ENCODE data around the gene AKAP8L. TPM values are rescaled to one million over a fixed set of nuclear protein-coding genes. Genes with fewer than 3 reads are reported as not detected.

The AKAP8L gene, protein sequence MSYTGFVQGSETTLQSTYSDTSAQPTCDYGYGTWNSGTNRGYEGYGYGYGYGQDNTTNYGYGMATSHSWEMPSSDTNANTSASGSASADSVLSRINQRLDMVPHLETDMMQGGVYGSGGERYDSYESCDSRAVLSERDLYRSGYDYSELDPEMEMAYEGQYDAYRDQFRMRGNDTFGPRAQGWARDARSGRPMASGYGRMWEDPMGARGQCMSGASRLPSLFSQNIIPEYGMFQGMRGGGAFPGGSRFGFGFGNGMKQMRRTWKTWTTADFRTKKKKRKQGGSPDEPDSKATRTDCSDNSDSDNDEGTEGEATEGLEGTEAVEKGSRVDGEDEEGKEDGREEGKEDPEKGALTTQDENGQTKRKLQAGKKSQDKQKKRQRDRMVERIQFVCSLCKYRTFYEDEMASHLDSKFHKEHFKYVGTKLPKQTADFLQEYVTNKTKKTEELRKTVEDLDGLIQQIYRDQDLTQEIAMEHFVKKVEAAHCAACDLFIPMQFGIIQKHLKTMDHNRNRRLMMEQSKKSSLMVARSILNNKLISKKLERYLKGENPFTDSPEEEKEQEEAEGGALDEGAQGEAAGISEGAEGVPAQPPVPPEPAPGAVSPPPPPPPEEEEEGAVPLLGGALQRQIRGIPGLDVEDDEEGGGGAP
- total RNA-seq, result 10 to 100 TPM; 83.1 to 88.8 TPM

DNA sequence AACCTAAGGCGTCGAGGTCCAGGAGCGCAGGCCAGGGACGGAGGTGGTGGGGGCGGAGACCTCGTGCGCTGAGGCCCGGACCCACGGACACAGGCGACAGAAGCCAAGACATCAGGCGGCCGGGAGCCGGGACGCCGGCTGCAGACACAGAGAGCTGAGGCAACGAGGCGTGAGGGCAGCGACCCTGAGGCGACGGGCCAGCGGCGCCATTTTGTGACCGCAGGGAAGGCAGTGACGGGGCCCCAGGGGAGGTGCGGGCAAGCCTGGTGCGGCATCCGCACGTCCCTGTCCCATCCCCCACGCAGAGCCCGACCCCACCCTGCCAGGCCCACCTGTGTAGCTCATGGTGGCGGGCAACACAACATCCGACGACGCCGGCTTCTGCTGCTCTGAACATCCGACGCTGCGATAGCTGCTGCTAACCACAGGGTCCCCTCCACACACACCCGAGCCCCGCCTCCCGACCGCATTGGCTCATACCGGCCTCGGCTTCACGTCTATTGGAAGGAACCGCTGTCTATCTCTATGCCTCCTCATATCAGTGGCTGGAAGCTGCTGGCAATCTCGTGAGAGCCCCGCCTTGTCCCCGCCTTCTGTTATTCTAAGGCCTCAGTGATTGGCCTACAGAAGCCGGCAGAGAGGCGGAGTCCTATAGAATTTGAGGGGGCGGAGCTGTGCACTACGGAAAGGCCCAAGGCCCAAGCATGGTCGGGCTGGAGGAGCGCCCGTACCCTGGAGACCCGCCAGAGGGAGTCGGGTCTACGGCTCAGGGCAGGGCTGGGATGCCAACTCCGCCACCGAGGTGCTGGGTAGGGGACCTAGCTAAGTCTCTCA lies at the start of gene AKAP8L:
Gene AKAP8L (minus strand): TSS at position 410 of the 834 bp plus-strand sequence. CDS start 65 bp downstream, at position 345.
- H3K36me3 Mint-ChIP-seq (ENCODE audit: low read depth), result peaks cover 36% of the 10 kb centered on the region
- peaks cover 4% of the 10 kb centered on the region for H3K9me3 Mint-ChIP-seq

DNA sequence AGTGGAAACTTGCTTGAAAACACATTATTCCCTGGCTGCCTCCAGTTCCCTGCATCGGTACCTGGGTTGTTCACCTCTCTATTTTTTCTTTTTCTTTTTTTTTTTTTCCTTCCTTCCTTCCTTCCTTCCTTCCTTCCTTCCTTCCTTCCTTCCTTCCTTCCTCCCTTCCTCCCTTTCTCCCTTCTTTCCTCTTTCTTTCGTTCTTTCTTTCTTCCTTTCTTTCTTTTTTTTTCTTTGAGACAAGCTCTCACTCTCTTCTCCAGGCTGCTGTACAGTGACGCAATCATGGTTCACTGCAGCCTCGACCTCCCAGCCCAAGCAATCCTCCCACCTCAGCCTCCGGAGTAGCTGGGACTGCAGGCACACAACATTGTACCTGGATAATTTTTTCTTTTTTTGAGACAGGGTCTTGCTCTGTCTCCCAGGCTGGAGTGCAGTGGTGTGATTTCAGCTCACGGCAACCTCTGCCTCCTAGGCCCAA lies 49.0 kb upstream of the AKAP8L start:
- peaks cover 49% of the 10 kb centered on the region for H3K4me1 Mint-ChIP-seq (ENCODE audit: low read depth)
- intact Hi-C loops (cut with micrococcal nuclease), result loop anchor here (5.0 kb wide), 1 partner anchor 90 kb away; no protein-coding TSS in a partner anchor
- no peaks in the 10 kb centered on the region for H3K9me3 Mint-ChIP-seq
- peaks cover 19% of the 10 kb centered on the region for H3K36me3 Mint-ChIP-seq (ENCODE audit: low read depth)
- H3K27ac Mint-ChIP-seq, result peak overlapping the region; percentile 96
- DNase-seq, result no peak
- TF ChIP-seq, protein P1, sequence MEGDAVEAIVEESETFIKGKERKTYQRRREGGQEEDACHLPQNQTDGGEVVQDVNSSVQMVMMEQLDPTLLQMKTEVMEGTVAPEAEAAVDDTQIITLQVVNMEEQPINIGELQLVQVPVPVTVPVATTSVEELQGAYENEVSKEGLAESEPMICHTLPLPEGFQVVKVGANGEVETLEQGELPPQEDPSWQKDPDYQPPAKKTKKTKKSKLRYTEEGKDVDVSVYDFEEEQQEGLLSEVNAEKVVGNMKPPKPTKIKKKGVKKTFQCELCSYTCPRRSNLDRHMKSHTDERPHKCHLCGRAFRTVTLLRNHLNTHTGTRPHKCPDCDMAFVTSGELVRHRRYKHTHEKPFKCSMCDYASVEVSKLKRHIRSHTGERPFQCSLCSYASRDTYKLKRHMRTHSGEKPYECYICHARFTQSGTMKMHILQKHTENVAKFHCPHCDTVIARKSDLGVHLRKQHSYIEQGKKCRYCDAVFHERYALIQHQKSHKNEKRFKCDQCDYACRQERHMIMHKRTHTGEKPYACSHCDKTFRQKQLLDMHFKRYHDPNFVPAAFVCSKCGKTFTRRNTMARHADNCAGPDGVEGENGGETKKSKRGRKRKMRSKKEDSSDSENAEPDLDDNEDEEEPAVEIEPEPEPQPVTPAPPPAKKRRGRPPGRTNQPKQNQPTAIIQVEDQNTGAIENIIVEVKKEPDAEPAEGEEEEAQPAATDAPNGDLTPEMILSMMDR (IDR thresholded peaks at IDR 0.05), result no peak
- peak overlapping the region; percentile 34 for H3K4me3 Mint-ChIP-seq
- ChIA-PET CTCF (interaction anchor here (1.2 to 7.5 kb wide), 8 partner anchors 11 to 87 kb away, joined by 3 to 42 read pairs (median 4); partner anchors contain the start of genes AKAP8L and PGLYRP2), POLR2A (interaction anchor here (0.7 to 1.8 kb wide), 8 partner anchors 12 to 88 kb away, joined by 3 to 7 read pairs (median 4); no protein-coding TSS in a partner anchor)
- ATAC-seq, result no peak
- H3K27me3 Mint-ChIP-seq, result no peaks in the 10 kb centered on the region

More for the DNA sequence above, at the start of gene AKAP8L:
- ATAC-seq (peak; percentile 97), DNase-seq (peak; percentile 100)
- H3K27ac Mint-ChIP-seq, result peak within 1 kb of the TSS; percentile 99
- H3K4me3 Mint-ChIP-seq, result peak within 1 kb of the TSS; percentile 98
- POLR2A ChIA-PET, result interaction anchor here (0.6 to 6.5 kb wide), 24 partner anchors 9 to 1901 kb away, joined by 3 to 89 read pairs (median 5); partner anchors contain the start of genes AKAP8, RASAL3 and WIZ
- peaks cover 36% of the 10 kb centered on the region for H3K4me1 Mint-ChIP-seq (ENCODE audit: low read depth)
- intact Hi-C loops (cut with micrococcal nuclease), result loop anchor here (2.0 to 5.0 kb wide), 2 partner anchors 44 to 138 kb away; partner anchors contain the start of gene RASAL3
- TF ChIP-seq, protein P1 (IDR thresholded peaks at IDR 0.05), result peak; percentile 87
- no peaks in the 10 kb centered on the region for H3K27me3 Mint-ChIP-seq
- CTCF ChIA-PET, result interaction anchor here (0.6 to 6.7 kb wide), 42 partner anchors 9 to 327 kb away, joined by 3 to 138 read pairs (median 5); partner anchors contain the start of genes AKAP8, BRD4 and WIZ

DNA sequence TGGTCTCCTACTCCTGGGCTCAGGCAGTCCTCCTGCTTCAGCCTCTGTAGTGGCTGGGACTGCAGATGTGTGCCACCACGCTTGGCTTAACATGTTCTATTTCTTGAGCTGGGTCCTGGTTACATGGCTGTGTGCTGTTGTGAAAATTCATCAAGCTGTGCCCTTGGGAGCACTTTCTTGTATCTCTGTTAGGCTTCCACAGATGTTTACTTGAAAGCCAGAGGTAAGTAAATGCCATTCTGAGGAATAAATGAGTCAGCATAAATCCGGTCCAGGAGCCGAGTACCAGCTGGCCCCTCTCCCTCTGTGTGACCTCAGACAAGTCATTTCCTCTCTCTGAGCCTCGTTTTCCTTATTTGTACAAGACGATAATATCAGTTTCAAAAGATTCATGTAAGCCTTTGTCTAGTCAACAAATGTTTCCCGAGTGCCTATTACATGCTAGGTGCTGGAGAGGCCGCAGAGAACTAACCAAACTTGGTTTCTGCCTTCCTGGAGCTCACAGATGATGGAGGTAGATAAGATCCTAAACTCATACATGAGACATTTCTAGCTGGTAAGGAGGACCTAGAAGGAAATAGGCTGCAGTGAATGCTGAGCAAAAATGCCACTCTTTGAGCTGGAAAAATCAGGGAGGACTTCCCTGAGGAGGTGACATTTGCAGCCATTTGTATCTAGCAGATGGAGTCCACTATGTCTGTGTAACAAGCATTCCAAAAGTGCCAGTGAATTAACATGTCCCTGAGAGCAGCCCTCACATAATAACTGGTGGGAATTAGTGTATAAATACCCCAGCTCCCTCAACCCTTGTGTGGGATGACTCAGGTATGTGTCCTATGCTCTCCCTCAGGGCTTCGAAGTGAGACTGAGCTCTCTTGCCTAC lies 48.3 kb upstream of the AKAP8L start:
- TF ChIP-seq, protein P1 (IDR thresholded peaks at IDR 0.05), result no peak
- H3K4me3 Mint-ChIP-seq, result peak overlapping the region; percentile 45
- DNase-seq, result peak; percentile 83
- peak; percentile 43 for ATAC-seq
- intact Hi-C loops (cut with micrococcal nuclease), result loop anchor here (5.0 kb wide), 1 partner anchor 90 kb away; no protein-coding TSS in a partner anchor
- no peaks in the 10 kb centered on the region for H3K9me3 Mint-ChIP-seq
- CTCF ChIA-PET, result interaction anchor here (1.2 to 7.5 kb wide), 7 partner anchors 12 to 88 kb away, joined by 3 to 42 read pairs (median 4); partner anchors contain the start of gene PGLYRP2
- H3K4me1 Mint-ChIP-seq (ENCODE audit: low read depth), result peaks cover 52% of the 10 kb centered on the region
- POLR2A ChIA-PET, result interaction anchor here (0.6 to 1.8 kb wide), 14 partner anchors 11 to 939 kb away, joined by 3 to 7 read pairs (median 4); partner anchors contain the start of gene AKAP8L
- H3K27me3 Mint-ChIP-seq, result no peaks in the 10 kb centered on the region
- peak overlapping the region; percentile 96 for H3K27ac Mint-ChIP-seq
- H3K36me3 Mint-ChIP-seq (ENCODE audit: low read depth), result peaks cover 23% of the 10 kb centered on the region
